IPS-15b (cell line): ENCODE measurements around the gene INSYN2B.

Experiments used
- H3K27me3 ChIP-seq: one replicate; pipeline ENCODE4 v1.6.1; 2013; ENCODE audit warnings: low read length; ENCODE audit not compliant: control insufficient read depth, insufficient read depth
- H3K36me3 ChIP-seq: one replicate; pipeline ENCODE4 v1.6.1; 2013; ENCODE audit warnings: low read length; ENCODE audit not compliant: control insufficient read depth, insufficient read depth
- H3K4me1 ChIP-seq: one replicate; pipeline ENCODE4 v1.6.1; 2013; ENCODE audit warnings: mild to moderate bottlenecking, low read length; ENCODE audit not compliant: control insufficient read depth, insufficient read depth
- H3K4me3 ChIP-seq: one replicate; pipeline ENCODE4 v1.5.1; 2013; ENCODE audit warnings: low read depth, low read length
- H3K9ac ChIP-seq: one replicate; pipeline ENCODE4 v1.6.1; 2013; ENCODE audit warnings: low read depth, mild to moderate bottlenecking, low read length
- H3K9me3 ChIP-seq: one replicate; pipeline ENCODE4 v1.6.1; 2013; ENCODE audit warnings: mild to moderate bottlenecking, low read length; ENCODE audit not compliant: control insufficient read depth, insufficient read depth

INSYN2B gene

GRCh38 chr5:169817031-169817430 is 163.3 kb downstream of the INSYN2B start:
- Histone ChIP-seq H3K36me3 (no peaks in the 10 kb centered on the region), H3K27me3 (no peaks in the 10 kb centered on the region), H3K4me1 (no peaks in the 10 kb centered on the region), H3K4me3 (no peak overlapping the region), H3K9ac (no peak overlapping the region), H3K9me3 (no peaks in the 10 kb centered on the region)

- no peaks in the 10 kb centered on the region for H3K36me3 ChIP-seq
- peaks cover 6% of the 10 kb centered on the region for H3K27me3 ChIP-seq
- H3K4me3 ChIP-seq: no peak overlapping the region
- no peaks in the 10 kb centered on the region for H3K9me3 ChIP-seq
- peaks cover 6% of the 10 kb centered on the region for H3K4me1 ChIP-seq
- no peak overlapping the region for H3K9ac ChIP-seq
Observed at GRCh38 chr5:169814522-169814921, 165.8 kb downstream of the INSYN2B start.
